Keratinocyte (primary cell): ENCODE measurements around the gene SURF2.

ENCODE experiments used
- EZH2 ChIP-seq: IDR thresholded peaks from one replicate; pipeline ENCODE4 v1.6.1; 2012; ENCODE audit warnings: inconsistent platforms, mild to moderate bottlenecking, low read length, moderate library complexity
- TF ChIP-seq, protein P1 (sequence below), 3 experiments: IDR thresholded peaks in 1 of 3; conservative IDR thresholded peaks in 1 of 3; optimal IDR thresholded peaks in 1 of 3; 2 replicates in 2 of 3; 3 replicates in 1 of 3; pipeline versions ENCODE3 to v1.5.1; 2011; ENCODE audit warnings: low read length in 3 of 3, mild to moderate bottlenecking in 3 of 3, moderate library complexity in 2 of 3, control low read depth in 1 of 3, inconsistent platforms in 1 of 3; ENCODE audit not compliant: insufficient read depth in 2 of 3; ENCODE audit errors: extremely low read depth in 1 of 3

DNA sequence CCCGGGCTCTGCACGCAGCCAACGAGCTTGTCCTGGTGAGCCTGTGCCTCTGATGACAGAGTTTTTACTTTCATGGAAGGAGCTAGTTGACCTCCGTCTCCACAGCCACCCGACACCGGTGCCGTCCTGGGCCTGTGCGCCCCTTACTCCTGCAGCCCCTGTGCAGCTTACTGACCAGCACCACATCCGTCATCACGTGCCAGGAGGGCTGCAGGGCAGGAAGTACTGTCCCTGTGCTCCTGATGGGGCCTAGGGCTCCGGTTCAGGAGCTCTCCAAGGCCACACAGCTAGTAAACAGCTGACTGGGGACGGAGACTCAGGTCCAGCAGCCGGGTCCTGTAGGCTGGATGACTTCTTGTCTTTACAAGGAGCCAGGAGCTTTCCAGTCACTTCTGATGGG is 30.0 kb downstream of the SURF2 start:
- TF ChIP-seq EZH2, result no peak
- TF ChIP-seq, protein P1, sequence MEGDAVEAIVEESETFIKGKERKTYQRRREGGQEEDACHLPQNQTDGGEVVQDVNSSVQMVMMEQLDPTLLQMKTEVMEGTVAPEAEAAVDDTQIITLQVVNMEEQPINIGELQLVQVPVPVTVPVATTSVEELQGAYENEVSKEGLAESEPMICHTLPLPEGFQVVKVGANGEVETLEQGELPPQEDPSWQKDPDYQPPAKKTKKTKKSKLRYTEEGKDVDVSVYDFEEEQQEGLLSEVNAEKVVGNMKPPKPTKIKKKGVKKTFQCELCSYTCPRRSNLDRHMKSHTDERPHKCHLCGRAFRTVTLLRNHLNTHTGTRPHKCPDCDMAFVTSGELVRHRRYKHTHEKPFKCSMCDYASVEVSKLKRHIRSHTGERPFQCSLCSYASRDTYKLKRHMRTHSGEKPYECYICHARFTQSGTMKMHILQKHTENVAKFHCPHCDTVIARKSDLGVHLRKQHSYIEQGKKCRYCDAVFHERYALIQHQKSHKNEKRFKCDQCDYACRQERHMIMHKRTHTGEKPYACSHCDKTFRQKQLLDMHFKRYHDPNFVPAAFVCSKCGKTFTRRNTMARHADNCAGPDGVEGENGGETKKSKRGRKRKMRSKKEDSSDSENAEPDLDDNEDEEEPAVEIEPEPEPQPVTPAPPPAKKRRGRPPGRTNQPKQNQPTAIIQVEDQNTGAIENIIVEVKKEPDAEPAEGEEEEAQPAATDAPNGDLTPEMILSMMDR (optimal IDR thresholded peaks at IDR 0.05 in 1 of 3, IDR thresholded peaks at IDR 0.05 in 1 of 3, conservative IDR thresholded peaks at IDR 0.05 in 1 of 3; ENCODE audit: extremely low read depth in 1 of 3, insufficient read depth in 2 of 3, low read length in 3 of 3), result no peak
